ENCODE data around the gene DVL2.
"Not testable (repeated sequence)": the region's sequence is repeated elsewhere in the genome, so short reads cannot be mapped to it uniquely, and the experiment has no call there.

The DVL2 gene

DNA sequence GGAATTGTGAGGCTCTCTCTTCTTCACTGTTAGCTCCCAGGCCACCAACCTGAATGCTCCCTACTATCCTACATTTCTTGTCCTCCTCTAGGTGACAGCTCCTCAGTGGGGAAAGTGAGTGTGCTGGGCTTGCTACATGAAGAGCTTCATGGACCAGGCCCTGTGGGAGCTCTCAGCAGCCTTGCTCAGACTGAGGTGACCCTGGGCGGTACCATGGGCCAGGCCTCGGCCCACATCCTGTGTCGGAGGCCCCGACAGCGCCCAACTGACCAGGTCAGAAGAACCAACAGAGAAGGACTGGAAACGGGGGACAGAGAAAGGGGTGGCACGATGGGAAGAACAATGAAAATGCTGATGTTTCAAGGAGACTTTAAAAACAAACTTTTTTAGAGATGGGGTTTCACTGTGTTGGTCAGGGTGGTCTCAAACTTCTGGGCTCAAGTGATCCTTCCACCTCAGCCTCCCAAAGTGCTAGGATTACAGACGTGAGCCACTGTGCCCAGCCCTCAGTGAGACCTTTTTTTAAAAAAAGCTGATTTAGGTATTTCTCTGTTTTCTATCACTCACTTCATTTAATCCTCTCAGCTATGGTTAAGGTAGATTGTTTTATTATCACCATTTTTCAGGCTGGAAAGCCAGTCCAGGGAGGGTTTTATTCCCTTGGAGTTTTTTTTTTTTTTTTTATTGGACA, 22.6 kb upstream of the DVL2 start:
- no peak for DNase-seq (ENCODE audit: low read depth)

- no peak for DNase-seq (ENCODE audit: low read depth)
These were observed 20.2 kb upstream of the DVL2 start for GRCh38 chr17:7254511-7254910.

DNA sequence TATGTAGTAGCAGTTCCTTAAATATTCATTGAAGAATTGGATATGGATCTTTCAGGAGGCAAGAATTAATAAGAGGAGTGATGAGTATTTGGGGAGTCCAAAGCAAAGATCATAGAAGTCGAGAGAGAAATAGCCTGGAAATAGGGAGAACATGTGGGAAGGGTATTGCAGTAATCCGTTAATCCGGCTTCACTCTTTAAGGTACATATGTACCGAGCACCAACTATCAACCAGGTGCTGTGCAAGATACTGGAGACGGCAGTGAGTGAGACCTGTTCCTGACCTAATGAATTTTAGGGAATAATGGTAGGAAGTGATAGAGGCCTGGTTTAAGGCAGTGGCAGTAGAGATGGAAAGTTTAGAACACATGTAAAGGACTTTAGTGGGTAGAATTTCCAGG, 18.8 kb upstream of the DVL2 start:
- DNase-seq (ENCODE audit: low read depth): no peak

- peak; percentile 77 for DNase-seq (ENCODE audit: low read depth)
These were observed 18.1 kb upstream of the DVL2 start, which contains the start of gene ELP5 for GRCh38 chr17:7252176-7253043. TSS of gene ELP5 (plus strand) at chr17:7252215. CDS start at chr17:7252551, 336 bp downstream.

- DNase-seq (ENCODE audit: low read depth): peak; percentile 98
These were observed 17.4 kb upstream of the DVL2 start, which contains the start of gene CTDNEP1 for GRCh38 chr17:7251661-7252175. TSS of gene CTDNEP1 (minus strand) at chr17:7251734. CDS start at chr17:7251296, 438 bp downstream.

DNA sequence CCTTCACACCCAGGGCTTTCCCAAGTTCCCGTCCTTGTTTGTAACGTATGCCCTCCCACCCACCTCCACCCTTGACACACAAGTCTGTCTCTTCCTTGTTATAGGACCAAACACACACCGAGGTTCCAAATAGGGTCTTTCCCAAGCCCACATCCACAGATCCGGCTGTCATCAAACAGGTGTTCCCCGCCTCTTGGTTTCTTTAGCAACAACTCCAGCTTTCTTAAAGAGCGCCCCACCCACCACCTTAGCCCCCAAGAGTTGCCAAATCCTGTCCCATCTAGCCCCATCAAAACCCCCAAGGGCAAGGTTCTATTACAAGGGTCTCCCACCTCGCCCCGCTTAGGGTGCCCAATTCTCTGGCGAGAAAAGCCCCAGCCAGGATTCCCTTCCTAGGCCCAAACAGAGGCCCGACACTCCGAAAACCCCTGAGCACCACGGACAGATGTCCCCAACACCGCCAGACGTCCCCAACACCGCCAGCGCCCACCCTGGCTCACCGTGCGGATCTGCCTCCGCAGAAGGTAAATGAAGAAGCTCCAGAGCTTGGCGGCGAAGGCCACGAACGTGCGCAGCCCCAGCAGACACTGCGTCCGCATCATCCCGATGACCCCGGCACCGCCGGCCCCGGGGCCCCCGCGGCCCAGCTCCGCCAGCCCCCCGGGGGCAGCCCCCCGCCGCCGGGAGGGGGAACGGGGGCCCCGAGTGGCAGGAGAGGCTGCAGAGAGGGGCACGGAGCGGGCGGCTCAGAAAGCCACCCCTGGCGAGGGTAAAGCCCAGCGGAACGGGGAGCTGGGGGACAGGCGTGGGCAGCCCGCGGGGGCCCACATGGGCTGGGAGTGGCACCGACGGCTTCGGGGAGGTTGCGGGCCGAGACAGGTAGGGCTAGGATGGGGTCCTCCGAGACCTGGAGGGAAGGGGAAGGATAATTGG, 16.6 kb upstream of the DVL2 start:
- no peak for DNase-seq (ENCODE audit: low read depth)

GRCh38 chr17:7249830-7250229, 15.5 kb upstream of the DVL2 start:
- no peak for DNase-seq (ENCODE audit: low read depth)

DNA sequence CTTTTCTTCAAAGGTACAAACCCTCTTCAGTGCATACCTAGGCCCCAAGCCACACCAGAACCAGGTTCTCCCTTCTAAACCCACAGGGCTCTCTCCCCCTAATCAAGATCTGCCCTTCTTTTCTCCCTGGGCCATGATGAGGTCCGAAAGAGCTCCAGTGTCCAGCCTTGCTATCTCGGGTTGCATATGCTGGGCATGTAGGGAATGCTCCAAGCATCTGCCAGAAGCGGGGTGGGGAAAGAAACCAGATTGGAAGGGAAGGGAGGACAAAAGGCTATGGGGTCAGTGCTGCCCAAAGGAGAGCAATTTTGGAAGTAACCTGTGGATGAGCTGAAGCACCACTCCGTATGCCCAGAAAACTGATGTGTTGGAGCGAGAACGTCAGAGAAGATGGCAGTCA, 14.9 kb upstream of the DVL2 start:
- DNase-seq (ENCODE audit: low read depth): no peak

GRCh38 chr17:7248796-7249195, 14.5 kb upstream of the DVL2 start:
- no peak for DNase-seq (ENCODE audit: low read depth)

GRCh38 chr17:7246779-7247178, 12.5 kb upstream of the DVL2 start:
- DNase-seq (ENCODE audit: low read depth): no peak

GRCh38 chr17:7243838-7244237, 9.5 kb upstream of the DVL2 start:
- DNase-seq (ENCODE audit: low read depth): not testable (repeated sequence)

DNA sequence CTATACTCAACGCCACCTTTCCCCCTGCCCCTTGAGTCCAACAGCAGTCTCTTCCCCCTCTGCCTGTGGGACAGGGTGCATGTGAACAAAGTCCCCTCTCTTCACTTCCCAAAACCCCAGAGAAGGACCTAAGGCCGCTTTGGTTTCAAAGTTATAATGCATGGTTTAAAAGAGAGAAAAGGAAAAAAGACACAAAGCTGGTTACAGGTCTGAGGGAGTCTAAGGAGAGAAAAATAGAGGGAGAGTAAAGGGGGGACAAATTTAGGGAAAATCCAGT, 9.1 kb upstream of the DVL2 start:
- no peak for DNase-seq (ENCODE audit: low read depth)

- DNase-seq (ENCODE audit: low read depth): peak; percentile 90
These were observed 8.6 kb upstream of the DVL2 start for GRCh38 chr17:7242717-7243452.

- peak; percentile 84 for DNase-seq (ENCODE audit: low read depth)
These were observed 7.7 kb upstream of the DVL2 start, which contains the start of gene GABARAP for GRCh38 chr17:7241783-7242716. TSS of gene GABARAP (minus strand) at chr17:7242449. CDS start at chr17:7242330, 119 bp downstream.

GRCh38 chr17:7241090-7241733, 6.9 kb upstream of the DVL2 start:
- DNase-seq (ENCODE audit: low read depth): no peak

DNA sequence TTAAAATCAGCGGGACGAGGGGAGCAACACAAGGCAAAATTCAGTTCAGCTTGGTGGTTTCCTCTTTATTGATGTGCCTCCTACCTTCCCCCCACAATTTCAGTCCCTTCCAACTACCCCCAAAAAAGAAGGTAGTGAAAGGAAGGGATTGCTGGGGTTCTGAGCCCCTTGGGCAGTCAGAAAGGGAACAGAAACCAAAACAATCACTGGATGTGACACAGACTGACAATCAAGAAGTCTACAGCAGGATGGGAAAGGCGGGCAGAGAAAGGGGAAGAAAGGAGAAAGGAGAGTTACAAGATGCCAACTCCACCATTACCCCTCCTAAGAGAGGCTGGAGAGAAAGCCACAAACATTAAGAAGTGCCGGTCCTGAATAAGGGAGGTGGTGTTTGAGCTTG, 6.1 kb upstream of the DVL2 start:
- DNase-seq (ENCODE audit: low read depth): no peak

- DNase-seq (ENCODE audit: low read depth): peak; percentile 97
These were observed 5.0 kb upstream of the DVL2 start, which contains the start of gene PHF23 for GRCh38 chr17:7239091-7240027. TSS of gene PHF23 (minus strand) at chr17:7239457. CDS start at chr17:7239279, 178 bp downstream.

- no peak for DNase-seq (ENCODE audit: low read depth)
These were observed 4.2 kb upstream of the DVL2 start for GRCh38 chr17:7238420-7239090.

All from T-helper 22 cell (primary cell).